Dedifferentiated amniotic fluid mesenchymal stem cell (primary cell): ENCODE measurements around the gene ZMYND11.
A peak's percentile ranks its signal among the peaks of the same experiment; 100 is the strongest.
"Not testable (repeated sequence)": the region's sequence is repeated elsewhere in the genome, so short reads cannot be mapped to it uniquely, and the experiment has no call there.

ENCODE experiments used
- DNase-seq: peaks from one replicate; pipeline ENCODE4 v3.0.0-alpha.2; 2016; ENCODE audit errors: extremely low spot score

Gene ZMYND11

DNA sequence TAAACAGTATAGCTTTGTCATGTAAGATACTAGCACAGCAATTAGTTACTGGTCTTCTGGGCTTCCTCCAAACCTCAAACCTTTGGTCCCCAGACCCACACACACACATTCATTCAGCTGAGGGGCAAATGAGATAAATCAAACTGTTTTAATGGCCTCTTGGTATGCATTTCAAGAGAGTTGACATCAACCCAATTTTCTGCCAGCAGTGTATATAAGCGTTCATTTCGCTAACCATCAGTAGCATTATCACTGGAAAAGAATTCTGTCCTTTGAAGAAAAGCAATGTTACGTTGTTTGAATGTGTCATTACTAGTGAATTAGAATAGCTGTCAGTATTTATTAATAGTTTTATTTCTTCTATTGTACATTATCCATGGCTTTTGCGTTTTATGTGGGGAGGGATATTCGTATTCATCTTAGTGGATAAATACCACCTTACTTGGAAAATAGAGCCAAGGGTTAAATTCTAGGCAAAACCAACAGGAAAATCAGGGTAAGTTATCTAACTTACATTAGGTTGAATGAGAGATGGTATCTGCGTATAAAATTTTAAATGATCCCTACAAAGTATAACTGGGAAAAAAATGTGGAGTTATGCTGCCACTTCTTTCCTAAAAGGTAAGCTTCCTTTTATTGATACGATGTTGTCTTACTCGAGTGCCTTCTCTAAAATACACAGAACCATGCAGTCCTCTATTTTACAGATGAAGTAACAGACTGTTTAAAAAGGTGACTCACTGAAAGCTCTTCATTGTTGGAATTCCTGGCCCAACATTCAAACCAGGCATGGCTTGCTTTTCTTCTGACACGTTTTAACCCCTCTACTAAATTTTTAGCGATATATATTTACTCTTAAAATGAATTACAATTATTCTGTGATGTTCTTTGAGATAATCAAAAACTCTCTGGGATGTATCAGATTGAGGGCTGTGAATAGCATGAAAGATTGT lies 2.0 kb upstream of the ZMYND11 start:
- peak; percentile 79 for DNase-seq

DNA sequence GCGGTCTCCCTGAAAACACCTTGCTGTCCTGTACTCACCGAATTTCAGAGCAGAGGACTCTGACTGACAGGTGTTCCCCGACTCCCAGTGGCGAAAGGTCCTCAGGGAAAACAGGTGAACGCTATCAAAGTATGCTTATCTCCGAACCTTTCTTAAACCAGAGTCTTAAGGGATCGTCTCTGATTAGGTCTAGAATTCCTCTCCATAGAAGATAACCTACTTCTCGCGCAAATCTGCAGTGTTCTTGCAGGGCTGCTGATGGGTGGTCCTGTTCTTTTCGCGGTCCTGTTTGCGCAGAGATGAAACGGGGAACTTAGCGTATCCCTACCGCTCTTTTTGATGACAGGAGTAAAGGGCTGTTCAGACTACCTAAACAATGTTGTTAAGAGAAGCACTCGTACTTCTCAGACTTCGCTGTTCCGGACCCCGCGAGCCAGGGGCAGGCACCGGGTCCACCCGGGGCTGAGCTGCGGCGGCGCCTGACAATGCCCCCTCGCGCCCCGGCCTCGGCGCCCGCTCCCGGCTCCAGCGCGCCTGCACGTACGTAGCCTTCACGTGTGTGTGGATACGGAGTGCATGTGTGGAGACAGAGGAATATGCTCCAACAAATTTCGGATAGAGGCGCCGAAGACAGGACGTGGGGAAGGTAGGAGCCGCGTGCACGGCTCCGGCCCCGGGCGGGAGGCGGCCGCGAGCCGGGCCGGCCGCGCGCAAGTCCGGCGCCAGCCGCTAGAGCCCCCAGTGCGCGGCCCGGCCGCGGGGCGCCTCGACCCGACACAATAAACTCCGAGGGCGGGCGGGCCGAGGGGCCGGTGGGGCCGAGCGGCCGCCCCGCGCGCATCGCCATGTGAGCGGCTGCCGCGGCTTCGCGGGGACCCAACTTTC lies 766 bp upstream of the ZMYND11 start:
- peak; percentile 18 for DNase-seq

DNA sequence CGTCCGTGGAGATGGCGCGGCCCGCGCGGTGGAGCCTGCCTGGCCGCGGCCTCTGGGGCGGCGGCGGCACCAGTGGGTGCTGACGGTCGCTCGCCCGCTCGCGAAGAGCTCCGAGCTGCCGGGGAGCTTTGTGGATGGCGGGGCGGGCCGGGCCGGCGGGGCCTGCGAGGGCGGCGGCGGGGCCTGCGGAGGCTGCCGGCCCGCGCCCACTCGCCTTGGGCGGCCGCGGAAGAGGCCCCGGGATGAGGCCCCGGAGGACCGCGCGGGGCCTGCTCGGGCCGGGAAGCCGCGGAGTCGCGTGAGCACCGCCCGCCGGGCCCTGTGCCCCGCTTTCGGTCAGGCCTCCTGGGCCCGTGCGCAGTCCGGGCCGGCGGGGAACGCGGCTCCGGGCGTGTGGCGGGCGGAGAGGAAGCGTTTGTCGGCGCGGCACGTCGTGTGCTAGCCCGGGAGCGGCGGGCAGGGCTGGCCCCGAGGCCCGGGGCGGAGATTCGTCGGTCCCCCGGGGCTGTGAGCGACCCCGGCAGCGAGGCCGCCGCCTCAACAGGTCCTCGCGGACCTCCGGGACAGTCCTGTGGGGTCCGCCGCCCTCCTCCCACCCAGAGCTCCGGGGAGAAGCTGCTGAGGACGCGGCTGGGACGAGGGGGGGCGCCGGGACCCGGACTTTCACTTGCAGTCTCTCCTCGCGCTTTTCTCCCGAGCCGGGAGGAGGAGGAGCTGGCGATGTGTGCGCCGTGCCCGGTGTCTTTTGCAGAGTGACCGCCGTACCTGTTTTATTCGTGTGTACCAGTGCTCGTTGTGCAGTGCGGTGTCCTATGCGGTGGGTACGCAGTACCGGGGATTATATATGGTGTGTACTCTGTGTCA lies 578 bp downstream of the ZMYND11 start:
- peak; percentile 18 for DNase-seq

DNA sequence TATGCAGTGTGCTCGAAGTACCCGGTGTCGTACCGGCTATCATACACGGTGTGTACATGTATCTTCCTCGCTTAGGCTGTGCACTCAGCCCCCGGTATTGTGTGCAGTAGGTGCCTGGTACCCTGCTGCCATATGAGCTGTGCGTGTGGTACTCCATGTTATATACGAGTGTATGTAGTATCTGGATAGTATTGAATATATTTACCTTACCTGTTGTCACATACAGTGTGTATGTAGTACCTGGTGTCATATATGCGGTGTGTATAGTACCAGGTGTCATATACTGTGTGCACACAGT lies 1.2 kb downstream of the ZMYND11 start:
- no peak for DNase-seq

DNA sequence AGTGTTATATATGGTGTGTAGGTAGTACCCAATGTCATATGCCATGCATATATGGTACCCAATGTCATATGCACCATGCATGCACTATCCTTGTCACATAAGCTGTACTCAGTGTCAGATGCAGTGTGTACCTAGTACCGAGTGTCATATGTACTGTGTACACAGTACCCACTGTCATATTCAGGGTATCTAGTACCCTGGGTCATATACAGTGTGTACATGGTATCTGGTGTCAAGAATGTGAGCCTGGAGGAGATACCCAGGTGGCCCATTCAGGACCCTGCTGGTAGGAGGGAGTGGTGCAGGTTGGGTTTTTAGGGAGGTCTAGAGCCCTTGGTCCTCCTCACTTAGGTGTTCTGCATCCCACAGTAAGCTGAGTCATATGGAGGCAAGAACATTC lies 1.8 kb downstream of the ZMYND11 start:
- no peak for DNase-seq

DNA sequence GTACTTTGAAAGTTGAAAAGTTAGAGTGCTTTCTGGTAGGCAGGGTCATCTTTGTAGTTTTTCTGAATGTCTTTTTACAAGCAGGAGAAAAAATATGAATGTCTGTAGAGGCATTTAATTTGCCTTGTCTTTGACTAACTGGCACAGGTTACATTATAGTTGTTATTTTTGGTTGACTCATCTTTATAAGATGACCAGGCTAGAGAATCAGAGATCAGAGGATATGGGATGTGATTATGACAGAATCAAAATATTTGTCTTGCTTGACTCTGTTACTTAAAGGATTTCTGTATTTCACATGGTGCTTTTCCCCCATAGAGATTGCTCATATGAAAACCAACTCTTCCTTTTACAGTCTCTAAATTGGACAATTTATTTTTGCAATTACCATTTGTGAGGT lies 2.4 kb downstream of the ZMYND11 start:
- peak; percentile 29 for DNase-seq

DNA sequence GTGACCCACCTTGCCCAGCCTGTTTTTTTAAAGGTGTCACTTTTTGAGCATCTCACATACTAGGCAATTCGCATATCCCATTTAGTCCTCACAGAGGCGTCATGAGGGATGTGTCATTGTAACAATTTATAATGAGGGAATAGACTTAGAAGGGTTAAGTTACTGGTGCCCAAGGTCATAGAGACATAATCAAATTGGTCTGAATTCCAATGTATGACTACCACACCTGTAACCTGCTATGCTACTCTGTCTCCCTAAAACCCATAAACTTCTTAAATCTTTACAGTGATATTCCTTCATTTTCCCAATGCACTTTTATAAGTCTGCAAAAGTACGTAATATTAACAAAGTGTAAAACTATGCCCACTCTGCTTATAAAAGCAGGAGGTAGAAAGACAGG lies 7.1 kb downstream of the ZMYND11 start:
- DNase-seq: no peak

DNA sequence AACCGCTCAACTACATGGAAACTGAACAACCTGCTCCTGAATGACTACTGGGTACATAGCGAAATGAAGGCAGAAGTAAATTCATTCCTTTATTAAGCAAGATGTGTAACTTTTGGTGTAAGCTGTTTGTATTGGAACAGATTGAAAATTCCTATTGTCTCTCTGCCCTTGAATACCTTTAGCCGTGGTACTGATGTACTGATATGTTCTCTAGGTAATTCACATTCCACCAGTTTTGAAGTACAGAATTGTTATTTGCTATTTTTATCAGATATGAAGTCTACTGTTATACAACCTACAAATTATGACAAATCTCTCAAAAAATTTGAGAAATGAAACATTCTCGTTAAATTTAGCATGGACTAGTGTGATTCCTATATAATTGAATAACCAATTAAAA lies 17.7 kb downstream of the ZMYND11 start:
- DNase-seq: no peak

DNA sequence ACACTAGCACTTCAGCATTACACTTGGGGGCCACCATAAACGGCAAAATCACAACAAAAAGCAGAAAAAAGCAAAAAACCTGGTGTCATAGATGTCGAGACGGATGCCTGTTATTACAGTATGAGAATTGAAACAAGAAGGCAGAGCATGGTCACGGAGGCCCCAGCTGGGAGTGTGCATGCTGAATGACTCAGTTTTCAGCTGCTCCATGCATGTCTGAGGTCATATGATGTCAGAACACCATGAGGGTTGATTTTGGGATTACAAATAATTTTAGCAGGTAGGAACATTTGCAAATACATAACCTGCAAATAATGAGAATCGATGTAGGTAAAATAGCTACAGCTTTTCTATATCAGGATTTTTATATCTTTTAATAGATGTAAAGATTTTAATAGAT lies 19.1 kb downstream of the ZMYND11 start:
- DNase-seq: no peak

DNA sequence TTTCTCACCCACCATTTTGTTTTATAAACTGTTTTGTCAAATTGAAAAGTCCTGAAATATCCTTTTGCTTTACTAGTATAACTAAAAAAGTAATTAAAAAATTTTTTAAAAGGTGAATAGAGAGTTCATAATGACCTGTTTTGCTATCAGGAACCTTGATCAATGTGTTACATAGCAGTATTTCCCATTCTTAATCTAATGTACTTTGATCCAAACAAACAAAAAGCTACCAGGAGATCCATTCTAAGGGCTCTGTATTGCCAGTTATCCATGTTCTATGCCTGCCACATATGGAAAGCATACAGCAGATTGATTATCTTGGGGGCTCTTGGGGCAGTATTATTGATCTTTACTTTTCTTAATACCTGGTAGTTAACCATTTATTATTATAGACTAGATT lies 32.1 kb downstream of the ZMYND11 start:
- DNase-seq: no peak

DNA sequence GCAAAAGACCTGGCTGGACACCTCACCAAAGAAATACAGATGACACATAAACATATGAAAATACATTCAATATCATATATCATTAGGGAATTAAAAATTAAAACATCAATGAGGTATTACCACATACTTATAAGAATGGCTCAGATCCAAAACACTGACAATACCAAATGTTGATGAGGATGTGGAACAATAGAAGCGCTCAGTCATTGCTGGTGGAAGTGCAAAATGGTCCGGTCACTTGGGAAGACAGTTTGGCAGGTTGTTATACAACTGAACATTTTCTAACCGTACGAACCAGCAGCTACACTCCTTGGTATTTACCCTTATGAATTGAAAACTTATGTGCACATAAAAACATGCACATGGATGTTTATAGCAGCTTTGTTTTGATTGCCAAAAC lies 38.5 kb downstream of the ZMYND11 start:
- DNase-seq: no peak

DNA sequence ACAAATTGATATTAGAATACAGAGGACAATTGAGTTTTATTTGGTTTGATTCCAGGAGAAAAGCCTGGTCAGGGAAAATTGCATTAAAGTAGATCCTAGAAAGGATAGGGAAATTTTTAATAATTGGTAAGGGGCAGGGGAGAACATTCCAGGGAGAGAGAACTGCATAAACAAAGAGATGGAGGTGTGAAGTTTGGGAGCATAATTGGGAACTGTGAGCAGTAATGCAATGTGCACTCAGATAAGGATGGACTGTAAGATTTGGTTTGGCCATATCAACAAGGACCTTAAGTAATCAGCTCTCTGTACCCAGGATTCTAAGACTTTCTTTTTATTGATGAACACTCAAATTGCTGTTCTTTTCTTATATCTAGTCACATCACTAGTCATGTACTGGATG lies 41.4 kb downstream of the ZMYND11 start:
- DNase-seq: no peak

DNA sequence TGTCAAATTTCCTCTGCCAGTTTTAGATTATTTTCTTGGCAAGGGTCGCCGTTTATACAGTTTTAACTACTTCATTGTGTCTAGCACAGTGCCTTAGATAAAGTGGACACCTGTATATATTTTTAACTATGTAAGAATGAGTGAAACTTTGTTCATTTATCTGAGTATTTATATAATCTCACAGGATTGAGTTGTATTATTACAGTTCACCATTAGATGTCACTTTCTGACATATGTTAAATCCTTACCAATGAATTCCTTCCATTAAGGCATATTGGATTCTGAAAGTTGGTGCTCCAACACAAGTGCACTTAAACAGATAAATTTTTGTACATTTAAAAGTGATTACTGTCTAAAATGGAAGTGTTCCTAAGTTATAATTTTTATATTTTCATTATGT lies 43.0 kb downstream of the ZMYND11 start:
- peak; percentile 36 for DNase-seq

DNA sequence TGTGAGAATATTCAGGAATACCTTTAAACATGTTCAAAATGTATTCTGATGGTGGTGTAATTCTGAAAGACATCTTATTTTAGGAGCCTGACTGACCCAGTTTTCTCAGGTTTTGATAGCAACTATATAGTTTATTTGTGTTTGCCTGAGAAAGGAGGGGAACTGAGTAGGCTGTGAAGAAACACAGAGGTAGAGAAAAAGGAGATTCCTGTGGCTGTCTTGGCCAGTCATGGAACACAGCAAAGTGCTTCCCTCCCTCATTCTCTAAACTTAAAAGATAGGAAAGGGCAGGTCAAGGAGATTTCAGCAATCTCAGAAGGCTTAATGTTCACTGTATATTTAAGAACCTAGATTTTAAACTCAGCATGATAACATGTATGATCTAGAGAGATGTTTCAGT lies 43.5 kb downstream of the ZMYND11 start:
- DNase-seq: no peak

DNA sequence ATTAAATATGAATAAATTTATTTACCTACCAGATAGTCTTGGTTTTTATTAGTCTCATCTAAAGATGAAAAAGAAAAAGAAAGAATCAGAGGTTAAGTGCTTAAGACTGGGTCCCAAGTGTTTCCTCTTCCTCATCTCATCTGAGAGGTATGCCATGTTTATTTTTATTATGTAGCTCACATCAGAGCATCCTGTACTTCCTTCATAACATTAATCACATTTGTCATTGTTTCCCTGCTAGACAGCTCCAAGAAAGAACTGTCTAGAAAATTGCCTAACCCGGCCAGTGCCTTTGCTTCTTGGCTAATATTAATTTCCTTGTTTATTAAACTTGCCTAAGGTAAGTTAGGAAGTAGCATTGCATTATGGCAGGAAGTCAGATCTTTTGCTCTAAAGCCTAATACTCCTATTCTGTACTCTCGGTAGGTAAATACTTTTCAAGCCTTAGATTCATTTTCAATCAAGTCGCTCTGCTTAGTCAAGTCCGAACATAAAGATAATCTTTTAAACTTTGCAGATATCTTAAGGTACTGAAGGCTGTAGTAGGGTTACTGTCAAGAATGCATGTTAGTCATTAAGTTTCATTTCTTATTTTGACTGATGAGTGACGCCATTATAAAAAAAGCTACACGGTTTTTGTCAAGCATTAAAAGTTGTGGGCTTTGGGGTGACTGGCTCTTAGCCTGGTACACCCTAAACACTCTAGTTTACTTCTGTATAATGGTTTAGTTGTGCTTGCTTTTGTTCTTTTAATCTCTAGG lies 47.4 kb downstream of the ZMYND11 start:
- no peak for DNase-seq

DNA sequence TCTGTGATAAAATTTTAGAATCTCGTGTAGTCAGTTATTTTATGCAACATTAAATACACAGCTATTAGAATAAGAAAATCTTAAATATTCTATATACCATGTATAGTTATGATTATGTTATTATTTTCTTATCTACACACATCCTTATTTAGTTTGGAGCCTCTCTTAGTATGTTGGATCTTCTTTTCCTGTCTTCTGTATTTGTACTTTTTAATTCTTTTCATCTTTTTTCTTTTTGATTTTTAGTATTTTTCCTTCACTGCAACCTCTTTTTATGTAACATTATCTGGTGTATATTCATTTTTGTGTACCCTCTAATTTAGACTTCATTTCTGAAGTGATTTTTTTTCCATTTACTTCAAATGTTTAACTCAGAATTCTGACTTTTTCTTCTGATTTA lies 48.9 kb downstream of the ZMYND11 start:
- DNase-seq: no peak

DNA sequence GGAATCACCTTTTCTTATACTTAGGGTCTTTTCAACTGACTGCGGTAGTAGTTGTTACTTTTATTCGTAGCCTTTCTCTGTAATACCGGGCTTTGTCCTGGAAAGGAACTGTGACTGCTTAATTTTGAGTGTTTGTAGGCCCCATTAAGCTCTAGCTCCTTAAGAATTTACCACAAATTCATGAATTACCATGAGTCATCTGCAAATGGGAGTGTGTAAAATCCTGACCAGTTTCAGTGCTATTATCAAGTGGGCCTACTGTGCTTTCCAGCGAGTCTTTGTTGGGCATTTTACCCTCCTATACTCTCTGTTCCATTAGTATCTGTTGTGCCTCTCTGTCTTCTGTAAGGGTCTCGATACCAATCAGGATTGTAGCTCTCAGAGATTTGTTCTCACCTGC lies 49.7 kb downstream of the ZMYND11 start:
- no peak for DNase-seq

DNA sequence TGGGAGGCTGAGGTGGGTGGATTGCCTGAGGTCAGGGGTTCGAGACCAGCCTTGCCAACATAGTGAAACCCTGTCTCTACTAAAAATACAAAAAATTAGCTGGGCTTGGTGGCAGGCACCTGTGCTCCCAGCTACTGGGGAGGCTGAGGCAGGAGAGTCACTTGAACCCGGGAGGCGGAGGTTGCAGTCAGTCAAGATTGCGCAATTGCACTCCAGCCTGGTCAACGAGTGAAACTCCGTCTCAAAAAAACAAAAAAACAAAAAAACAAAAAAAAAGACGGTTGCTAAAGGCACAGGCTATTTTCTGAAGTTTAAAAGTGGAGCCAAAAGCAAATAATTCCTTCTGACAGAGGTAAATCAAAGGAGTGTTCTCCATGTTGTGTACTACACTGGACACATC lies 50.3 kb downstream of the ZMYND11 start:
- DNase-seq: not testable (repeated sequence)

DNA sequence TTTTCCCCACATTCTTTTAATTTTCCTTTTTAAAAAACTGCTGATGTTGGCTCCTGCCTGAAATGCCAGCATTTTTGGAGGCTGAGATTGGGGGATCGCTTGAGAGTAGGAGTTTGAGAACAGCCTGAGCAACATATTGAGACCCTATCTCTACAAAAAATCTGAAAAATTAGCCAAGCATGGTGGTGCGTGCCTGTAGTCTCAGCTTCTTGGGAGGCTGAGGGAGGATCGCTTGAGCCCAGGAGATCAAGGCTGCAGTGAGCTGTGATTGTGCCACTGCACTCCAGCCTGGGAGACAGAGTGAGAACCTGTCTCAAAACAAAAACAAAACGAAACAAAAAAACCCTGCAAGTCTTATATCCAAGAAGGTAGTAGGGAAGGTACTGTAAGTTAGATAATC lies 51.7 kb downstream of the ZMYND11 start:
- DNase-seq: no peak

DNA sequence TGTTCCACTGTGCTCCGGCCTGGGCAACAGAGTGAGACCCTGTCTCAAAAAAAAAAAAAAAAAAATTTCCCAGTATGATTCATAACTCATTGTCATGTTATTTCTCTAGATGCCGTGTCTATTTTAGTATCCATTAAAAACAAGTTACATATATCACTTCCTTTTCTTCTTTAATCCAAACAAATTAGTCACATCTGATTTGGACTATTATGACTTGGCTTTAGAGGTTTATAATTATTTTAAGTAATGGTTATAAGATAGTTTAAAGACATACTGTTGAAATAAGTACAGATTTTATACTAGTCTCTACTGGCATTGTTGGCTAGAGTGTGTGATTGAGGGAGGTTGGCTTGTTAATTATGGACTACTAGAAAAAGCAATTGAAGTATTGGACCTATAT lies 53.3 kb downstream of the ZMYND11 start:
- no peak for DNase-seq

DNA sequence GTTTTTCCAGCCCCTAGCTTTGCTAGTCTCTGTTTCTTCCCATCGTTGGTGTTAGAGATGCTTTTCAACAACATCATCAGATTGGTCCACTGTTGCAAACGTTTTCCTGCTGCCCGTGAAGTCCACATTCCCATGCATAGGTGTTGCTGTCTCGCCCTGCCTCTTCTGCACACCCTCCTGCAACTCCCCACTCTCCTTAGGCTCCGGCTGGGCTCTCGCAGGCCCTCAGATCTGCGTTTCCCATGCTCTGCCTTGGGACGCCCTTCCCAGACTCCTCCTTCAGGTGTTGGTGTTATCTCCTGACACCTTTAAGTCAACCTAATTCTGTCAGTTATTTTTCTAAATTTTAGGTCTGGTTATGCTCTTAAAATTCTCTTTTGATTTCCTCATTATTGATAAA lies 55.0 kb downstream of the ZMYND11 start:
- no peak for DNase-seq
